WTC11 (cell line): Measurements from ENCODE around the gene ICAM1. TPM values are rescaled to one million over a fixed set of nuclear protein-coding genes. Genes with fewer than 3 reads are reported as not detected.

Experiments
- AFF4 ChIP-seq: sonication (generic); formaldehyde crosslinking; IDR thresholded peaks from 2 replicates; pipeline ENCODE4 v1.8.1; 2023; ENCODE audit warnings: mild to moderate bottlenecking, missing genetic modification reagents, borderline replicate concordance
- CBFB ChIP-seq: sonication (generic); formaldehyde crosslinking; IDR thresholded peaks from 2 replicates; pipeline ENCODE4 v1.8.1; 2022; ENCODE audit warnings: mild to moderate bottlenecking, low read depth, missing genetic modification reagents
- CREB1 ChIP-seq: sonication (generic); formaldehyde crosslinking; IDR thresholded peaks from 2 replicates; pipeline ENCODE4 v1.8.0; 2023; ENCODE audit warnings: mild to moderate bottlenecking, missing genetic modification reagents
- CTCF ChIP-seq: fragments of 200-600 bp; IDR thresholded peaks from 2 replicates; pipeline ENCODE4 v1.8.0; 2022; ENCODE audit warnings: antibody characterized with exemption
- E2F1 ChIP-seq: sonication (generic); formaldehyde crosslinking; IDR thresholded peaks from 2 replicates; pipeline ENCODE4 v1.8.0; 2022; ENCODE audit warnings: mild to moderate bottlenecking, missing genetic modification reagents
- E2F4 ChIP-seq: sonication (generic); formaldehyde crosslinking; IDR thresholded peaks from 2 replicates; pipeline ENCODE4 v1.8.1; 2022; ENCODE audit warnings: low read depth, mild to moderate bottlenecking, moderate library complexity, missing genetic modification reagents, borderline replicate concordance
- FOXJ3 ChIP-seq: sonication (generic); formaldehyde crosslinking; IDR thresholded peaks from 2 replicates; pipeline ENCODE4 v1.9.0; 2021; ENCODE audit warnings: missing genetic modification reagents, mild to moderate bottlenecking, borderline replicate concordance
- GRHL2 ChIP-seq: fragments of 250-450 bp; sonication (Bioruptor Pico); IDR thresholded peaks from 2 replicates; pipeline ENCODE4 v1.8.0; 2022; ENCODE audit warnings: mild to moderate bottlenecking, moderate library complexity; ENCODE audit not compliant: insufficient replicate concordance, severe bottlenecking
- IRF2 ChIP-seq: sonication (generic); formaldehyde crosslinking; IDR thresholded peaks from 2 replicates; pipeline ENCODE4 v1.8.0; 2022; ENCODE audit warnings: low read depth, missing genetic modification reagents, borderline replicate concordance
- JUN ChIP-seq: sonication (generic); formaldehyde crosslinking; IDR thresholded peaks from 2 replicates; pipeline ENCODE4 v1.8.0; 2023; ENCODE audit warnings: mild to moderate bottlenecking, missing genetic modification reagents
- MXD4 ChIP-seq: fragments of 250-450 bp; sonication (Bioruptor Pico); IDR thresholded peaks from 2 replicates; pipeline ENCODE4 v1.8.0; 2021; ENCODE audit warnings: mild to moderate bottlenecking, moderate library complexity, borderline replicate concordance
- MYBL2 ChIP-seq: sonication (generic); formaldehyde crosslinking; IDR thresholded peaks from 2 replicates; pipeline ENCODE4 v1.8.1; 2023; ENCODE audit warnings: mild to moderate bottlenecking, moderate library complexity, missing genetic modification reagents
- NFE2L1 ChIP-seq: sonication (generic); formaldehyde crosslinking; IDR thresholded peaks from 2 replicates; pipeline ENCODE4 v1.8.1; 2023; ENCODE audit warnings: missing genetic modification reagents
- RELA ChIP-seq: sonication (generic); formaldehyde crosslinking; IDR thresholded peaks from 2 replicates; pipeline ENCODE4 v1.8.1; 2022; ENCODE audit warnings: missing genetic modification reagents, mild to moderate bottlenecking, borderline replicate concordance
- SMAD4 ChIP-seq: sonication (generic); formaldehyde crosslinking; IDR thresholded peaks from 2 replicates; pipeline ENCODE4 v1.8.0; 2022; ENCODE audit warnings: mild to moderate bottlenecking, missing genetic modification reagents
- SOX15 ChIP-seq: fragments of 250-450 bp; sonication (Bioruptor Pico); IDR thresholded peaks from 2 replicates; pipeline ENCODE4 v1.9.0; 2021; ENCODE audit warnings: mild to moderate bottlenecking
- TCF7 ChIP-seq: sonication (generic); formaldehyde crosslinking; IDR thresholded peaks from 2 replicates; pipeline ENCODE4 v1.8.0; 2022; ENCODE audit warnings: mild to moderate bottlenecking, low read depth, missing genetic modification reagents, moderate library complexity
- total RNA-seq: library from RNA; stranded (reverse); gene quantifications from 3 replicates; pipeline ENCODE4 v1.2.3, GENCODE V29; 2021
- TF ChIP-seq, protein P1 (sequence below): sonication (generic); formaldehyde crosslinking; conservative IDR thresholded peaks from 2 replicates; pipeline ENCODE4 v1.8.1; 2023; ENCODE audit warnings: mild to moderate bottlenecking, low read depth, missing genetic modification reagents, moderate library complexity
- TF ChIP-seq, protein P2 (sequence below): sonication (generic); formaldehyde crosslinking; IDR thresholded peaks from 2 replicates; pipeline ENCODE4 v1.8.1; 2023; ENCODE audit warnings: mild to moderate bottlenecking, missing genetic modification reagents, moderate library complexity
- TF ChIP-seq, protein P3 (sequence below): fragments of 250-450 bp; sonication (Bioruptor Pico); IDR thresholded peaks from 2 replicates; pipeline ENCODE4 v1.9.0; 2021; ENCODE audit warnings: mild to moderate bottlenecking, borderline replicate concordance
- TF ChIP-seq, protein P4 (sequence below): fragments of 250-450 bp; sonication (Bioruptor Pico); IDR thresholded peaks from 2 replicates; pipeline ENCODE4 v1.9.0; 2021; ENCODE audit warnings: mild to moderate bottlenecking

ICAM1 gene
- total RNA-seq, 1 experiment from 2014 or later: 3.8 TPM

- TF ChIP-seq E2F1 (no peak), SMAD4 (CRISPR knock-in tag) (no peak), TCF7 (CRISPR knock-in tag) (no peak), IRF2 (CRISPR knock-in tag) (no peak), NFE2L1 (CRISPR knock-in tag) (peak; percentile 85), GRHL2 (CRISPR knock-in tag) (no peak), E2F4 (0 out of 2 replicates have a peak, but pooled peaks have one; percentile 50), MYBL2 (CRISPR knock-in tag) (peak; percentile 93; the same call in 1 of the 2 replicates), RELA (peak; percentile 67; the same call in 1 of the 2 replicates), AFF4 (CRISPR knock-in tag) (no peak), MXD4 (no peak), SOX15 (CRISPR knock-in tag) (no peak), CBFB (no peak), CTCF (no peak), CREB1 (CRISPR knock-in tag) (no peak; the same call in 1 of the 2 replicates), JUN (CRISPR knock-in tag) (no peak), FOXJ3 (CRISPR knock-in tag) (no peak)
- TF ChIP-seq, protein P1, sequence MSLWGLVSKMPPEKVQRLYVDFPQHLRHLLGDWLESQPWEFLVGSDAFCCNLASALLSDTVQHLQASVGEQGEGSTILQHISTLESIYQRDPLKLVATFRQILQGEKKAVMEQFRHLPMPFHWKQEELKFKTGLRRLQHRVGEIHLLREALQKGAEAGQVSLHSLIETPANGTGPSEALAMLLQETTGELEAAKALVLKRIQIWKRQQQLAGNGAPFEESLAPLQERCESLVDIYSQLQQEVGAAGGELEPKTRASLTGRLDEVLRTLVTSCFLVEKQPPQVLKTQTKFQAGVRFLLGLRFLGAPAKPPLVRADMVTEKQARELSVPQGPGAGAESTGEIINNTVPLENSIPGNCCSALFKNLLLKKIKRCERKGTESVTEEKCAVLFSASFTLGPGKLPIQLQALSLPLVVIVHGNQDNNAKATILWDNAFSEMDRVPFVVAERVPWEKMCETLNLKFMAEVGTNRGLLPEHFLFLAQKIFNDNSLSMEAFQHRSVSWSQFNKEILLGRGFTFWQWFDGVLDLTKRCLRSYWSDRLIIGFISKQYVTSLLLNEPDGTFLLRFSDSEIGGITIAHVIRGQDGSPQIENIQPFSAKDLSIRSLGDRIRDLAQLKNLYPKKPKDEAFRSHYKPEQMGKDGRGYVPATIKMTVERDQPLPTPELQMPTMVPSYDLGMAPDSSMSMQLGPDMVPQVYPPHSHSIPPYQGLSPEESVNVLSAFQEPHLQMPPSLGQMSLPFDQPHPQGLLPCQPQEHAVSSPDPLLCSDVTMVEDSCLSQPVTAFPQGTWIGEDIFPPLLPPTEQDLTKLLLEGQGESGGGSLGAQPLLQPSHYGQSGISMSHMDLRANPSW (CRISPR knock-in tag): no peak
- TF ChIP-seq, protein P2, sequence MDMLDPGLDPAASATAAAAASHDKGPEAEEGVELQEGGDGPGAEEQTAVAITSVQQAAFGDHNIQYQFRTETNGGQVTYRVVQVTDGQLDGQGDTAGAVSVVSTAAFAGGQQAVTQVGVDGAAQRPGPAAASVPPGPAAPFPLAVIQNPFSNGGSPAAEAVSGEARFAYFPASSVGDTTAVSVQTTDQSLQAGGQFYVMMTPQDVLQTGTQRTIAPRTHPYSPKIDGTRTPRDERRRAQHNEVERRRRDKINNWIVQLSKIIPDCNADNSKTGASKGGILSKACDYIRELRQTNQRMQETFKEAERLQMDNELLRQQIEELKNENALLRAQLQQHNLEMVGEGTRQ (CRISPR knock-in tag): peak; percentile 69
- TF ChIP-seq, protein P3, sequence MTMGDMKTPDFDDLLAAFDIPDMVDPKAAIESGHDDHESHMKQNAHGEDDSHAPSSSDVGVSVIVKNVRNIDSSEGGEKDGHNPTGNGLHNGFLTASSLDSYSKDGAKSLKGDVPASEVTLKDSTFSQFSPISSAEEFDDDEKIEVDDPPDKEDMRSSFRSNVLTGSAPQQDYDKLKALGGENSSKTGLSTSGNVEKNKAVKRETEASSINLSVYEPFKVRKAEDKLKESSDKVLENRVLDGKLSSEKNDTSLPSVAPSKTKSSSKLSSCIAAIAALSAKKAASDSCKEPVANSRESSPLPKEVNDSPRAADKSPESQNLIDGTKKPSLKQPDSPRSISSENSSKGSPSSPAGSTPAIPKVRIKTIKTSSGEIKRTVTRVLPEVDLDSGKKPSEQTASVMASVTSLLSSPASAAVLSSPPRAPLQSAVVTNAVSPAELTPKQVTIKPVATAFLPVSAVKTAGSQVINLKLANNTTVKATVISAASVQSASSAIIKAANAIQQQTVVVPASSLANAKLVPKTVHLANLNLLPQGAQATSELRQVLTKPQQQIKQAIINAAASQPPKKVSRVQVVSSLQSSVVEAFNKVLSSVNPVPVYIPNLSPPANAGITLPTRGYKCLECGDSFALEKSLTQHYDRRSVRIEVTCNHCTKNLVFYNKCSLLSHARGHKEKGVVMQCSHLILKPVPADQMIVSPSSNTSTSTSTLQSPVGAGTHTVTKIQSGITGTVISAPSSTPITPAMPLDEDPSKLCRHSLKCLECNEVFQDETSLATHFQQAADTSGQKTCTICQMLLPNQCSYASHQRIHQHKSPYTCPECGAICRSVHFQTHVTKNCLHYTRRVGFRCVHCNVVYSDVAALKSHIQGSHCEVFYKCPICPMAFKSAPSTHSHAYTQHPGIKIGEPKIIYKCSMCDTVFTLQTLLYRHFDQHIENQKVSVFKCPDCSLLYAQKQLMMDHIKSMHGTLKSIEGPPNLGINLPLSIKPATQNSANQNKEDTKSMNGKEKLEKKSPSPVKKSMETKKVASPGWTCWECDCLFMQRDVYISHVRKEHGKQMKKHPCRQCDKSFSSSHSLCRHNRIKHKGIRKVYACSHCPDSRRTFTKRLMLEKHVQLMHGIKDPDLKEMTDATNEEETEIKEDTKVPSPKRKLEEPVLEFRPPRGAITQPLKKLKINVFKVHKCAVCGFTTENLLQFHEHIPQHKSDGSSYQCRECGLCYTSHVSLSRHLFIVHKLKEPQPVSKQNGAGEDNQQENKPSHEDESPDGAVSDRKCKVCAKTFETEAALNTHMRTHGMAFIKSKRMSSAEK (CRISPR knock-in tag): no peak
- TF ChIP-seq, protein P4, sequence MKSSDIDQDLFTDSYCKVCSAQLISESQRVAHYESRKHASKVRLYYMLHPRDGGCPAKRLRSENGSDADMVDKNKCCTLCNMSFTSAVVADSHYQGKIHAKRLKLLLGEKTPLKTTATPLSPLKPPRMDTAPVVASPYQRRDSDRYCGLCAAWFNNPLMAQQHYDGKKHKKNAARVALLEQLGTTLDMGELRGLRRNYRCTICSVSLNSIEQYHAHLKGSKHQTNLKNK: no peak
Observed at GRCh38 chr19:10270616-10271394, at the start of gene ICAM1 (continued).
